Liver (tissue), 9 donors: Measurements from ENCODE around the gene LRRC2. TPM values are rescaled to one million over a fixed set of nuclear protein-coding genes. Genes with fewer than 3 reads are reported as not detected.

Source experiments
- DNase-seq: peaks from one replicate; pipeline ENCODE4 v3.0.0-alpha.2; 2017; ENCODE audit warnings: low spot score
- H3K27ac ChIP-seq, 2 donors: one replicate each; pipeline ENCODE4 v1.7.0; 2013; ENCODE audit warnings: inconsistent platforms in 2 of 2, low read length in 2 of 2, control low read depth in 1 of 2, low read depth in 1 of 2, mild to moderate bottlenecking in 1 of 2
- H3K27me3 ChIP-seq, 4 donors: one replicate each; pipeline versions ENCODE4 v1.6.1 to v1.7.0; 2013; ENCODE audit warnings: low read length in 3 of 4, inconsistent platforms in 1 of 4, mild to moderate bottlenecking in 1 of 4, moderate library complexity in 1 of 4; ENCODE audit not compliant: control insufficient read depth in 4 of 4, insufficient read depth in 4 of 4
- H3K36me3 ChIP-seq, 4 donors: one replicate each; pipeline versions ENCODE4 v1.6.1 to v1.7.0; 2013; ENCODE audit warnings: low read length in 3 of 4, mild to moderate bottlenecking in 3 of 4, low read depth in 1 of 4, moderate library complexity in 1 of 4; ENCODE audit not compliant: control insufficient read depth in 4 of 4, insufficient read depth in 3 of 4
- H3K4me1 ChIP-seq, 4 donors: one replicate each; pipeline versions ENCODE4 v1.6.1 to v1.7.0; 2013; ENCODE audit warnings: low read length in 3 of 4, mild to moderate bottlenecking in 3 of 4, moderate library complexity in 1 of 4; ENCODE audit not compliant: control insufficient read depth in 4 of 4, insufficient read depth in 4 of 4
- H3K4me3 ChIP-seq, 3 donors: one replicate each; pipeline versions ENCODE4 v1.6.1 to v1.7.0; 2013; ENCODE audit warnings: low read length in 3 of 3, control low read depth in 1 of 3, low read depth in 1 of 3, mild to moderate bottlenecking in 1 of 3
- H3K9ac ChIP-seq, 2 donors: one replicate each; pipeline ENCODE4 v1.7.0; 2013; ENCODE audit warnings: low read length in 2 of 2, mild to moderate bottlenecking in 2 of 2, moderate library complexity in 2 of 2, control low read depth in 1 of 2, low read depth in 1 of 2
- H3K9me3 ChIP-seq, 4 donors: one replicate each; pipeline versions ENCODE4 v1.6.1 to v1.7.0; 2013; ENCODE audit warnings: low read length in 3 of 4; ENCODE audit not compliant: control insufficient read depth in 4 of 4
- FOXA2 ChIP-seq: IDR thresholded peaks from 2 replicates; pipeline ENCODE4 v1.6.1; 2016; ENCODE audit warnings: antibody characterized with exemption
- HNF4A ChIP-seq, 2 donors: conservative IDR thresholded peaks; 2 replicates each; pipeline ENCODE4 v1.6.1; 2016; ENCODE audit warnings: antibody characterized with exemption in 2 of 2, mild to moderate bottlenecking in 2 of 2
- HNF4G ChIP-seq: IDR thresholded peaks from 2 replicates; pipeline ENCODE4 v1.6.1; 2016; ENCODE audit warnings: antibody characterized with exemption
- JUND ChIP-seq, 2 donors: IDR thresholded peaks; 2 replicates each; pipeline ENCODE4 v1.6.1; 2016; ENCODE audit warnings: antibody characterized with exemption in 2 of 2
- NR2F2 ChIP-seq: IDR thresholded peaks from 2 replicates; pipeline ENCODE4 v1.6.1; 2016; ENCODE audit warnings: antibody characterized with exemption
- RXRA ChIP-seq, 2 donors: IDR thresholded peaks; 2 replicates each; pipeline ENCODE4 v1.6.1; 2017 to 2018; ENCODE audit warnings: antibody characterized with exemption in 2 of 2, mild to moderate bottlenecking in 1 of 2
- SP1 ChIP-seq: IDR thresholded peaks from 2 replicates; pipeline ENCODE4 v1.6.1; 2018; ENCODE audit warnings: antibody characterized with exemption, mild to moderate bottlenecking
- TAF1 ChIP-seq: conservative IDR thresholded peaks from 2 replicates; pipeline ENCODE4 v1.6.1; 2016; ENCODE audit warnings: antibody characterized with exemption, mild to moderate bottlenecking
- YY1 ChIP-seq: IDR thresholded peaks from 2 replicates; pipeline ENCODE4 v1.6.1; 2016; ENCODE audit warnings: antibody characterized with exemption, mild to moderate bottlenecking
- WGBS: extraction: QIAGEN DNeasy Blood & Tissue Kit; methylation state at CpG from one replicate; pipeline ENCODE4 v1.1.7; 2013; 5-methylcytosine and 5-hydroxymethylcytosine counted together
- polyA plus RNA-seq, 2 donors: library from polyadenylated mRNA; stranded (reverse) in 1 of 2; unstranded in 1 of 2; fragments of 200-250 nt in 1 of 2; fragments of >200 nt in 1 of 2; fragmentation: Nextera tagmentation in 1 of 2; extraction: Ambion mirVana in 1 of 2; gene quantifications; one replicate each; pipeline versions ENCODE4 v1.2.1 to v1.2.3, GENCODE V29; 2013 to 2015
- total RNA-seq, 2 donors: library from RNA; depleted of rRNA; stranded (reverse); fragments of >200 nt; gene quantifications; one replicate each; pipeline ENCODE4 v1.2.3, GENCODE V29; 2014
- TF ChIP-seq, protein P1 (sequence below): IDR thresholded peaks from 2 replicates; pipeline ENCODE4 v1.6.1; 2016; ENCODE audit warnings: antibody characterized with exemption
- TF ChIP-seq, protein P2 (sequence below): IDR thresholded peaks from 2 replicates; pipeline ENCODE4 v1.6.1; 2016; ENCODE audit warnings: antibody characterized with exemption, mild to moderate bottlenecking
- TF ChIP-seq, protein P3 (sequence below): IDR thresholded peaks from 2 replicates; pipeline ENCODE4 v1.6.1; 2016; ENCODE audit warnings: antibody characterized with exemption
- TF ChIP-seq, protein P4 (sequence below): IDR thresholded peaks from 2 replicates; pipeline ENCODE4 v1.6.1; 2016; ENCODE audit warnings: antibody characterized with exemption
- donor health status: healthy.
- donor health status: healthy.
- donor health status: healthy.
- donor health status: healthy.
- donor health status: healthy.

Gene LRRC2
- total and polyA plus RNA-seq, 4 donors, result 0.93 to 7.6 (median 4.2) TPM

DNA sequence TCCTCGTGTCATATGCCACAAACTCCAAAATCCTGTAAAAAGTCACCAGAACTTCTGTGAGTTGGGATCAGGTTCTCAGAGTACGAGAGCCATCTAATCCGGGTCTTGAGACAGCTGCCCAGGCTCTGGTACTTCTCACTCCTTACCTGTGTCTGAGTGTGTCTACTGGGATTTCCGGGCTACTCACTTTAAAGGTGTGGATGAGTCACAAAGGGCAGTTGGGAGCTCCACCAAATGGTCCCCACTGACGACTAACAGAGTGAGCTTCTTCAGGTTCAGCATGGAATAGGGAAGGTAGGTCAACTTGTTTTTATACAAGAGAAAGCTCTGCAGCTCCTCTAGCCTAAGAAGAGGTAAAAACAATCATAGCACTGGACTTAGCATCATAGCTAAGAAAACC, 38.9 kb downstream of the LRRC2 start:
- 96% methylated on average over 5 of the region's 5 CpGs for WGBS
- Histone ChIP-seq H3K4me1 (no peaks in the 10 kb centered on the region), H3K4me3 (no peak overlapping the region), H3K27ac (no peak overlapping the region), H3K9me3 (no peaks in the 10 kb centered on the region), H3K9ac (no peak overlapping the region), H3K27me3 (no peaks in the 10 kb centered on the region), H3K36me3 (peaks cover 0 to 8% (median 1%) of the 10 kb centered on the region in 4 donors)
- DNase-seq, result no peak
- TF ChIP-seq, protein P1, sequence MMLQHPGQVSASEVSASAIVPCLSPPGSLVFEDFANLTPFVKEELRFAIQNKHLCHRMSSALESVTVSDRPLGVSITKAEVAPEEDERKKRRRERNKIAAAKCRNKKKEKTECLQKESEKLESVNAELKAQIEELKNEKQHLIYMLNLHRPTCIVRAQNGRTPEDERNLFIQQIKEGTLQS, result no peak
- no peak for TF ChIP-seq HNF4G
- TF ChIP-seq NR2F2, result no peak
- TF ChIP-seq HNF4A (conservative IDR thresholded peaks at IDR 0.05), result no peak
- TF ChIP-seq, protein P2, sequence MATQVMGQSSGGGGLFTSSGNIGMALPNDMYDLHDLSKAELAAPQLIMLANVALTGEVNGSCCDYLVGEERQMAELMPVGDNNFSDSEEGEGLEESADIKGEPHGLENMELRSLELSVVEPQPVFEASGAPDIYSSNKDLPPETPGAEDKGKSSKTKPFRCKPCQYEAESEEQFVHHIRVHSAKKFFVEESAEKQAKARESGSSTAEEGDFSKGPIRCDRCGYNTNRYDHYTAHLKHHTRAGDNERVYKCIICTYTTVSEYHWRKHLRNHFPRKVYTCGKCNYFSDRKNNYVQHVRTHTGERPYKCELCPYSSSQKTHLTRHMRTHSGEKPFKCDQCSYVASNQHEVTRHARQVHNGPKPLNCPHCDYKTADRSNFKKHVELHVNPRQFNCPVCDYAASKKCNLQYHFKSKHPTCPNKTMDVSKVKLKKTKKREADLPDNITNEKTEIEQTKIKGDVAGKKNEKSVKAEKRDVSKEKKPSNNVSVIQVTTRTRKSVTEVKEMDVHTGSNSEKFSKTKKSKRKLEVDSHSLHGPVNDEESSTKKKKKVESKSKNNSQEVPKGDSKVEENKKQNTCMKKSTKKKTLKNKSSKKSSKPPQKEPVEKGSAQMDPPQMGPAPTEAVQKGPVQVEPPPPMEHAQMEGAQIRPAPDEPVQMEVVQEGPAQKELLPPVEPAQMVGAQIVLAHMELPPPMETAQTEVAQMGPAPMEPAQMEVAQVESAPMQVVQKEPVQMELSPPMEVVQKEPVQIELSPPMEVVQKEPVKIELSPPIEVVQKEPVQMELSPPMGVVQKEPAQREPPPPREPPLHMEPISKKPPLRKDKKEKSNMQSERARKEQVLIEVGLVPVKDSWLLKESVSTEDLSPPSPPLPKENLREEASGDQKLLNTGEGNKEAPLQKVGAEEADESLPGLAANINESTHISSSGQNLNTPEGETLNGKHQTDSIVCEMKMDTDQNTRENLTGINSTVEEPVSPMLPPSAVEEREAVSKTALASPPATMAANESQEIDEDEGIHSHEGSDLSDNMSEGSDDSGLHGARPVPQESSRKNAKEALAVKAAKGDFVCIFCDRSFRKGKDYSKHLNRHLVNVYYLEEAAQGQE, result no peak
- TF ChIP-seq RXRA (IDR thresholded peaks at IDR 0.05), result no peak
- no peak for TF ChIP-seq FOXA2
- no peak for TF ChIP-seq JUND (IDR thresholded peaks at IDR 0.05)
- TF ChIP-seq, protein P3, sequence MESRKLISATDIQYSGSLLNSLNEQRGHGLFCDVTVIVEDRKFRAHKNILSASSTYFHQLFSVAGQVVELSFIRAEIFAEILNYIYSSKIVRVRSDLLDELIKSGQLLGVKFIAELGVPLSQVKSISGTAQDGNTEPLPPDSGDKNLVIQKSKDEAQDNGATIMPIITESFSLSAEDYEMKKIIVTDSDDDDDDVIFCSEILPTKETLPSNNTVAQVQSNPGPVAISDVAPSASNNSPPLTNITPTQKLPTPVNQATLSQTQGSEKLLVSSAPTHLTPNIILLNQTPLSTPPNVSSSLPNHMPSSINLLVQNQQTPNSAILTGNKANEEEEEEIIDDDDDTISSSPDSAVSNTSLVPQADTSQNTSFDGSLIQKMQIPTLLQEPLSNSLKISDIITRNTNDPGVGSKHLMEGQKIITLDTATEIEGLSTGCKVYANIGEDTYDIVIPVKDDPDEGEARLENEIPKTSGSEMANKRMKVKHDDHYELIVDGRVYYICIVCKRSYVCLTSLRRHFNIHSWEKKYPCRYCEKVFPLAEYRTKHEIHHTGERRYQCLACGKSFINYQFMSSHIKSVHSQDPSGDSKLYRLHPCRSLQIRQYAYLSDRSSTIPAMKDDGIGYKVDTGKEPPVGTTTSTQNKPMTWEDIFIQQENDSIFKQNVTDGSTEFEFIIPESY, result no peak

DNA sequence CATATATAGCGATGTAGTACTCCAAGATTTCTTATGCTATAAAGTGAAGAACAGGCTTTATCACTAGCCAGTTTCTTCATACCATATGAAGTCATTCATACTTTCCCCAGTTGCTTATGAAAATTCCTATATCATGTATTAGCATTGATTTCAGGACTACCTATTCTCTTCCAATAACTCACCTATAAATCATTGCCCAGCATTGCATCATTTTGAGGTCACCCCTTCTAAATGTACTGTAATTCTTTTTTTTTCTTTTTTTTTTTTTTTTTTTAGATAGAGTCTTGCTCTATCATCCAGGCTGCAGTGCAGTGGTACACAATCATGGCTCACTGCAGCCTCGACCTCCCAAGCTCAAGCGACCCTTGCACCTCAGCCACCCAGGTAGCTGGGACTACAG, 41.3 kb downstream of the LRRC2 start:
- no peaks in the 10 kb centered on the region for H3K9me3 ChIP-seq
- WGBS, result 93% methylated on average over 3 of the region's 3 CpGs
- no peak overlapping the region for H3K4me3 ChIP-seq
- TF ChIP-seq JUND (IDR thresholded peaks at IDR 0.05), result no peak
- no peak for TF ChIP-seq SP1
- TF ChIP-seq, protein P2, result no peak
- TF ChIP-seq YY1, result no peak
- TF ChIP-seq, protein P4, sequence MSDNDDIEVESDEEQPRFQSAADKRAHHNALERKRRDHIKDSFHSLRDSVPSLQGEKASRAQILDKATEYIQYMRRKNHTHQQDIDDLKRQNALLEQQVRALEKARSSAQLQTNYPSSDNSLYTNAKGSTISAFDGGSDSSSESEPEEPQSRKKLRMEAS, result no peak
- no peak for TF ChIP-seq HNF4A (conservative IDR thresholded peaks at IDR 0.05)
- no peak for TF ChIP-seq TAF1
- TF ChIP-seq FOXA2, result no peak
- TF ChIP-seq HNF4G, result no peak
- TF ChIP-seq, protein P1, result no peak
- H3K9ac ChIP-seq, result no peak overlapping the region
- no peaks in the 10 kb centered on the region for H3K4me1 ChIP-seq
- no peaks in the 10 kb centered on the region for H3K27me3 ChIP-seq
- H3K27ac ChIP-seq, result no peak overlapping the region
- H3K36me3 ChIP-seq, result peaks cover 2 to 8% (median 3%) of the 10 kb centered on the region in 4 donors
- no peak for DNase-seq
